ENCODE results near the gene AASS. TPM values are rescaled to one million over a fixed set of nuclear protein-coding genes. Genes with fewer than 3 reads are reported as not detected.

AASS gene
- total RNA-seq, 2 experiments from 2014 or later: 1.9 to 2.2 TPM

DNA sequence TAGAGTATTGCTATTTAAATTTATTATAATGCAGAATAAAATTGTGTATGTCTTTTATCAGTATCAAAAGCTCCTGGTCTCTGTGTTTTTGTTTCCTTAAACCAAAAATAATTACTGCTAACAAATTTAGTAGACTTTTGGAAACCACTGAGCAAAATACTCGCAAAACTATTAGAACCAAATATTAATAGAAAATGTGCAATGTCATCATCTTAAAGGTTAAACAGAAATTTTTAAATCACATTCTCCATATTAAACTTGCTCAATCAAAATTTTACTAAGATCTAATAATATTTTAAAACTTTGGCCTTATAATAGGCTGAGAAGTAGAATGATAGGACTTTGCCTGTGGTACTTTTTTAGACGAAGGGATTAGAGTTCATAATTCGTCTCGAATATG lies 48.4 kb downstream of the AASS start:
- no peak overlapping the region for H3K4me3 Mint-ChIP-seq
- intact Hi-C loops (cut with micrococcal nuclease): loop anchor here (10.0 kb wide), 1 partner anchor 1269 kb away; no protein-coding TSS in a partner anchor

GRCh38 chr7:122094549-122094948 lies 49.5 kb downstream of the AASS start:
- Mint-ChIP-seq H3K36me3 (ENCODE audit: low read depth) (no peaks in the 10 kb centered on the region), H3K4me1 (ENCODE audit: low read depth) (no peaks in the 10 kb centered on the region), H3K27ac (no peak overlapping the region), H3K27me3 (ENCODE audit: low read depth) (no peaks in the 10 kb centered on the region), H3K9me3 (no peaks in the 10 kb centered on the region), H3K4me3 (no peak overlapping the region)
- CTCF ChIA-PET: no interaction called here
- intact Hi-C loops (cut with micrococcal nuclease): loop anchor here (5.0 to 10.0 kb wide), 2 partner anchors 1058 to 1270 kb away; no protein-coding TSS in a partner anchor
- DNase-seq: no peak

More for the DNA sequence above, 48.4 kb downstream of the AASS start:
- Mint-ChIP-seq H3K27me3 (ENCODE audit: low read depth) (no peaks in the 10 kb centered on the region), H3K27ac (no peak overlapping the region), H3K36me3 (ENCODE audit: low read depth) (no peaks in the 10 kb centered on the region), H3K4me1 (ENCODE audit: low read depth) (no peaks in the 10 kb centered on the region), H3K9me3 (peaks cover under 1% of the 10 kb centered on the region)
- DNase-seq: no peak
- CTCF ChIA-PET: interaction anchor here (1.0 kb wide), 1 partner anchor 48 kb away, joined by 3 read pairs; no protein-coding TSS in a partner anchor

DNA sequence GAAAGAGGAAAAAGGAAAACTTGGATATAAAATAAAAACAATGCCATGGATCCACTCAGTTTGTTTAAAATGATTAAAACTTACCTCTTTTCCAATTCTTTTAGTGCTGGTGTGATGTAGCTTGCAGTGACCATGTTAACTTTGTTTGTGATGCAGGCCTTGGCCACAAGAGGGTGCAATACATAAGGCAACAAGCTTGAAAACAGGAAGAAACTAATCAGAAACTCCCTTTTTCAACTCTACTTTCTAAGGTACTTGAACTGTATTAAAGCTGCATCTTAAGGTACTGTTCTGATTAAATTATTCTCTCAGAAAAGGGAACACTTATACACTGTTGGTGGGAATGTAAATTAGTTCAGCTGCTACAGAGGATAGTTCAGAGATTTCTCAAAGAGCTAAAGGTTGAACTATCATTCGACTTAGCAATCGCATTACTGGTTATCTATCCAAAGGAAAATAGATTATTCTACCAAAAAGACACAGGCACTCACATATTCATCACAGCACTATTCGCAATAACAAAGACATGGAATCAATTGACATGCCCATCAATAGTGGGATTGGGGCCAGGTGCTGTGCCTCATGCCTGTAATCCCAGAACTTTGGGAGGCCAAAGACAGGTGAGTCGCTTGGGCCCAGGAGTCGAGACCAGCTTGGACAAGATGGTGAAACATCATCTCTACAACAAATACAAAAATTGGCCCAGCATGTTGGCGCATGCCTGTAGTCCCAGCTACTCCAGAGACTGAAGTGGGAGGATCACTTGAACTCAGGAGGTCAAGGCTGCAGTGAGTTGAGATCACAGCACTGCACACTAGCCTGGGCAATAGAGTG lies 50.9 kb downstream of the AASS start:
- H3K4me3 Mint-ChIP-seq: no peak overlapping the region
- no peaks in the 10 kb centered on the region for H3K9me3 Mint-ChIP-seq
- DNase-seq: peak; percentile 74
- no peaks in the 10 kb centered on the region for H3K4me1 Mint-ChIP-seq (ENCODE audit: low read depth)
- intact Hi-C loops (cut with micrococcal nuclease): loop anchor here (1.0 to 10.0 kb wide), 3 partner anchors 436 to 1272 kb away; no protein-coding TSS in a partner anchor
- CTCF ChIA-PET: interaction anchor here (0.7 to 1.4 kb wide), 5 partner anchors 58 to 440 kb away, joined by 3 to 5 read pairs (median 3); no protein-coding TSS in a partner anchor
- no peaks in the 10 kb centered on the region for H3K36me3 Mint-ChIP-seq (ENCODE audit: low read depth)
- H3K27ac Mint-ChIP-seq: no peak overlapping the region
- no peaks in the 10 kb centered on the region for H3K27me3 Mint-ChIP-seq (ENCODE audit: low read depth)

DNA sequence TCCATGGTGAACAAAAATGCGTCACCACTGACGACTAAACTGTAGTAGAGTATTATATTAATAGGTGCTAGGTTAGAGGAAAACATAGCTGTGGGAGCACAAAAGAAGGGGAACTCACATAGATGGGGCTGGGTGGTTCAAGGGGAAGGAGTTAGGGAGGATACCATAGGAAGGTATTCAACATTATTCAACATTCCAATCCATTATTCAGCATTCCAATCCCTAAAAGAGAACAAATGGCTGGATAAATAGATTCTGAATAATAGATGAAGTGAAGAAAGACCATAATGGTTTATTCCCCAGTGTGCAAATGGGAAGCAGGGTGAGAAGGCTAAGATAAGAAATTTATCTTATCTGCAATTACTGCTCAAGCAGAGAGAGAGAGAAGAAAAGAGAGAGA lies 61.4 kb downstream of the AASS start:
- no peaks in the 10 kb centered on the region for H3K9me3 Mint-ChIP-seq
- H3K4me1 Mint-ChIP-seq (ENCODE audit: low read depth): no peaks in the 10 kb centered on the region
- intact Hi-C loops (cut with micrococcal nuclease): no loop called here
- no peak overlapping the region for H3K27ac Mint-ChIP-seq
- H3K36me3 Mint-ChIP-seq (ENCODE audit: low read depth): peaks cover 1% of the 10 kb centered on the region
- no peaks in the 10 kb centered on the region for H3K27me3 Mint-ChIP-seq (ENCODE audit: low read depth)
- no peak overlapping the region for H3K4me3 Mint-ChIP-seq
- CTCF ChIA-PET: no interaction called here
- DNase-seq: no peak

DNA sequence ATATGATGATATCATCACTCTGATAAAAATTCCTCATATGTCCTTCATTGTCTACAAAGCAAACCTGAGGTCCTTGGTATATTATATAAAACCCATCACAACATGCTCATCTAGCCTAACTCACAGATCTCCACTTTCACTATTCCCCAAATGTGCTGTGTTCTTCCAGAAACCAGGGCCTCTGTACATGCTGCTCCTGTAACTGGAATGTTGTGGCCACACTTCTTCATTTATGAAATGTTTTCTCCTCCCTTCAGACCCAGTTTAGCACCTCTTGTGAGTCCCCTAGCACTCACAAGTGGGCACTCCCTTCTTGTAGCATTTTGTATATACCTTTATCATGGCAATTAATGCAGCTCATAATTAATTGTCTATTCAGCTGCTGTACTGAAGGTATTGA lies 61.9 kb downstream of the AASS start:
- Mint-ChIP-seq H3K27me3 (ENCODE audit: low read depth) (no peaks in the 10 kb centered on the region), H3K4me1 (ENCODE audit: low read depth) (no peaks in the 10 kb centered on the region), H3K4me3 (no peak overlapping the region), H3K36me3 (ENCODE audit: low read depth) (peaks cover 1% of the 10 kb centered on the region), H3K27ac (no peak overlapping the region), H3K9me3 (no peaks in the 10 kb centered on the region)
- intact Hi-C loops (cut with micrococcal nuclease): no loop called here
- no peak for DNase-seq
- CTCF ChIA-PET: no interaction called here

GRCh38 chr7:122073635-122074034 lies 70.4 kb downstream of the AASS start:
- Mint-ChIP-seq H3K4me1 (ENCODE audit: low read depth) (no peaks in the 10 kb centered on the region), H3K27me3 (ENCODE audit: low read depth) (no peaks in the 10 kb centered on the region), H3K4me3 (no peak overlapping the region), H3K36me3 (ENCODE audit: low read depth) (peaks cover 1% of the 10 kb centered on the region), H3K27ac (no peak overlapping the region), H3K9me3 (peaks cover 2% of the 10 kb centered on the region)
- DNase-seq: no peak
- CTCF ChIA-PET: no interaction called here
- intact Hi-C loops (cut with micrococcal nuclease): no loop called here

- H3K4me1 Mint-ChIP-seq (ENCODE audit: low read depth): no peaks in the 10 kb centered on the region
- no peak overlapping the region for H3K4me3 Mint-ChIP-seq
- H3K36me3 Mint-ChIP-seq (ENCODE audit: low read depth): peaks cover 1% of the 10 kb centered on the region
- no peak for DNase-seq
- H3K27me3 Mint-ChIP-seq (ENCODE audit: low read depth): no peaks in the 10 kb centered on the region
- H3K27ac Mint-ChIP-seq: no peak overlapping the region
- intact Hi-C loops (cut with micrococcal nuclease): no loop called here
- peaks cover 2% of the 10 kb centered on the region for H3K9me3 Mint-ChIP-seq
- CTCF ChIA-PET: no interaction called here
Measured at GRCh38 chr7:122072924-122073599, 71.0 kb downstream of the AASS start.

GRCh38 chr7:122072272-122072671 lies 71.8 kb downstream of the AASS start:
- Mint-ChIP-seq H3K9me3 (peaks cover 2% of the 10 kb centered on the region), H3K4me3 (no peak overlapping the region), H3K36me3 (ENCODE audit: low read depth) (no peaks in the 10 kb centered on the region), H3K27me3 (ENCODE audit: low read depth) (no peaks in the 10 kb centered on the region), H3K4me1 (ENCODE audit: low read depth) (no peaks in the 10 kb centered on the region), H3K27ac (no peak overlapping the region)
- DNase-seq: no peak
- intact Hi-C loops (cut with micrococcal nuclease): no loop called here
- CTCF ChIA-PET: no interaction called here

DNA sequence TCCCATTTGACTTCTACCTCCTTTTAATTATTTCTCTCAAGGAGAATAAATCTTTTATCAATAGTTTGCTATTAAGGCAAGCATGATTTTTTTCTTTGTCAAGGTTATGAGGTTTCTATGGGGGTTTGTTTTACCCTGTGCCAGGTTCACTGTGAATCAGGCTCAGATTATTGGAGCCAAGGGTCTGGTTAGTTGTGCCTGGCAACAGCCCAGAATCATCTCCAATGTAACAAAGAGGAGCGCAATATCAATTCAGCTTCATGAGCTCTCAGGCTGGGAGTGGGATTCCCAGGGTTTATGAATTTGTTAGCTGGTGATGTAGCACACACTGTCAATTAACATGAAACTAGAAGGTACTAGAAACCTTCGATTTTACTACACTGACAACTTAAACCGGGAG lies 73.2 kb downstream of the AASS start:
- H3K9me3 Mint-ChIP-seq: peaks cover 2% of the 10 kb centered on the region
- H3K36me3 Mint-ChIP-seq (ENCODE audit: low read depth): no peaks in the 10 kb centered on the region
- H3K27me3 Mint-ChIP-seq (ENCODE audit: low read depth): no peaks in the 10 kb centered on the region
- CTCF ChIA-PET: no interaction called here
- H3K4me3 Mint-ChIP-seq: no peak overlapping the region
- no peak for DNase-seq
- no peak overlapping the region for H3K27ac Mint-ChIP-seq
- H3K4me1 Mint-ChIP-seq (ENCODE audit: low read depth): no peaks in the 10 kb centered on the region
- intact Hi-C loops (cut with micrococcal nuclease): no loop called here

DNA sequence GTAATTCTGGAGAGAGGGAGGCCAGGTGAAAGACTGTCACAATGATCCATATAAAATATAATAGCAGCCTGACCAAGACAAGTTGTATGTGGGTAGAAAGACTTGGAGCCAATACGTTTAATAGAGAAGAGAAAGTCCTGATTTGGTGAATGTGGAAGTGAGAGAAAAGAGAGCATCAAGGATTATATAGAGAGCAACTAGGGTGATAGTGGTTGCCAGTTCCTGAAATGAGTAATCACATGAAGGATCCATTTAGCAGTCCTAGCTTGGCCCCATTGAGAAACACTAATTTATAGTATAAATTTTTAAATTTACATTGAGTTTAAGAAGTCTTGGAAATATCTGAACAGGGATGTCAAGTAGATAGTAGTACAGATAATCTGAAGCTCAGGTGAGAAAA lies 74.0 kb downstream of the AASS start:
- Mint-ChIP-seq H3K9me3 (peaks cover 2% of the 10 kb centered on the region), H3K27me3 (ENCODE audit: low read depth) (no peaks in the 10 kb centered on the region), H3K36me3 (ENCODE audit: low read depth) (no peaks in the 10 kb centered on the region), H3K27ac (no peak overlapping the region), H3K4me3 (no peak overlapping the region), H3K4me1 (ENCODE audit: low read depth) (no peaks in the 10 kb centered on the region)
- intact Hi-C loops (cut with micrococcal nuclease): no loop called here
- no peak for DNase-seq
- CTCF ChIA-PET: no interaction called here

DNA sequence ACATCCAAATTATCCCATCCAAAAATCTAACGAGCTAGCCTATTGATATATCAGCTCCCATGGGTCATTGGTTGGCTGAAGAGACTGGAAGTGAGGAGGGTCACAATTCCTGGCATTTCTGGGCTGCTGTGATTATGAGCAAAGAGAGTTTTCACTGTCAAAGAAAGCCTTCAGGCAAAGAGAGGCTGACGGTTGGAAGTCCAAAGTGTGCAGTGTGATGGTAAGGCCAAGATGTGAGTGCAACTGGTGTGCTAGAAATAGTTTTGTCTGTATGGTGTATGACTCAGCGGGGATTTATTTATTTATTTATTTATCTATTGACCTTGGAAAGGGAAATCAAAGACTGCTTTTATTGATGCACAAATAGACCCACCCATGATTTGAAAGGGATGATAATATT lies 75.0 kb downstream of the AASS start:
- no peak for DNase-seq
- Mint-ChIP-seq H3K36me3 (ENCODE audit: low read depth) (no peaks in the 10 kb centered on the region), H3K9me3 (peaks cover 2% of the 10 kb centered on the region), H3K27me3 (ENCODE audit: low read depth) (no peaks in the 10 kb centered on the region), H3K27ac (no peak overlapping the region), H3K4me3 (no peak overlapping the region), H3K4me1 (ENCODE audit: low read depth) (no peaks in the 10 kb centered on the region)
- CTCF ChIA-PET: no interaction called here
- intact Hi-C loops (cut with micrococcal nuclease): no loop called here

- Mint-ChIP-seq H3K36me3 (ENCODE audit: low read depth) (no peaks in the 10 kb centered on the region), H3K27me3 (ENCODE audit: low read depth) (no peaks in the 10 kb centered on the region), H3K27ac (no peak overlapping the region), H3K4me1 (ENCODE audit: low read depth) (no peaks in the 10 kb centered on the region), H3K9me3 (peaks cover 2% of the 10 kb centered on the region), H3K4me3 (no peak overlapping the region)
- CTCF ChIA-PET: no interaction called here
- intact Hi-C loops (cut with micrococcal nuclease): no loop called here
- DNase-seq: no peak
Measured at GRCh38 chr7:122068046-122068445, 76.0 kb downstream of the AASS start.

DNA sequence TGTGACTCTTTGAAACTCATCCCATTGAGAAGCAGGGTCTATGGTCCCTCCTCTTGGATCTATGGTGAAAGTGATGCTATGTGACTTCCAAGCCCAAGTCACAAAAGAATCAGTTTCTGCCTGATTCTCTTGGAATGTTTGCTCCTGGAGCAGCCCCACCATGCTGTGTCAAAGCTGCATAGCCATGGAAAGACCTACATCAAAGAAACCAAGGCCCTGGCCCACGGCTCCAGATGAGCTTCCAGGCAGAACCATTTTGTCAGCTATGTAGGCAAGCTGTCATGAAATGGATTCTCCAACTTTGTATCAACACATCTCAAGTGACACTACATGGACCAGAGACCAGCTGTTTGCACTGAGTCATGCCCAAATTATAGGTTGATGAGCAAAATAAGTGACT lies 77.0 kb downstream of the AASS start:
- Mint-ChIP-seq H3K27me3 (ENCODE audit: low read depth) (no peaks in the 10 kb centered on the region), H3K36me3 (ENCODE audit: low read depth) (no peaks in the 10 kb centered on the region), H3K27ac (no peak overlapping the region), H3K4me3 (no peak overlapping the region), H3K4me1 (ENCODE audit: low read depth) (no peaks in the 10 kb centered on the region), H3K9me3 (no peaks in the 10 kb centered on the region)
- intact Hi-C loops (cut with micrococcal nuclease): no loop called here
- no peak for DNase-seq
- CTCF ChIA-PET: no interaction called here

Measured in activated naive CD4-positive, alpha-beta T cell treated with anti-CD3 and anti-CD28 coated beads for 36 hours (primary cell).